Activated CD4-positive, CD25-positive, alpha-beta regulatory T cell (primary cell): ENCODE results near the gene CES1.
"Not testable (repeated sequence)": the region's sequence is repeated elsewhere in the genome, so short reads cannot be mapped to it uniquely, and the experiment has no call there.

Experiments
- DNase-seq, 4 experiments: peaks; one replicate each; lab custom pipeline; 2025; lab: John Stamatoyannopoulos, UW

Gene CES1

GRCh38 chr16:55832773-55833691 lies at the start of gene CES1:
Gene CES1 (minus strand): TSS chr16:55833096. CDS start chr16:55833055, 41 bp downstream.
- DNase-seq = no peak

- DNase-seq = no peak
Measured at GRCh38 chr16:55876854-55877253, 44.0 kb upstream of the CES1 start.

GRCh38 chr16:55875273-55875672 lies 42.4 kb upstream of the CES1 start, which contains the start of gene CES5A:
Gene CES5A (minus strand): TSS chr16:55875373. CDS start chr16:55875221, 152 bp downstream.
- DNase-seq = no peak

- no peak for DNase-seq
Measured at GRCh38 chr16:55873122-55873521, 40.2 kb upstream of the CES1 start.

- no peak for DNase-seq
Measured at GRCh38 chr16:55872130-55872529, 39.2 kb upstream of the CES1 start.

- no peak for DNase-seq
Measured at GRCh38 chr16:55871411-55872038, 38.6 kb upstream of the CES1 start.

- DNase-seq = no peak
Measured at GRCh38 chr16:55868980-55869379, 36.1 kb upstream of the CES1 start.

- no peak for DNase-seq
Measured at GRCh38 chr16:55868137-55868536, 35.2 kb upstream of the CES1 start.

GRCh38 chr16:55861288-55861687 lies 28.4 kb upstream of the CES1 start:
- no peak for DNase-seq

GRCh38 chr16:55857650-55858049 lies 24.8 kb upstream of the CES1 start:
- DNase-seq = not testable (repeated sequence)

- no peak for DNase-seq
Measured at GRCh38 chr16:55856950-55857349, 24.1 kb upstream of the CES1 start.

- DNase-seq = no peak
Measured at GRCh38 chr16:55853114-55853513, 20.2 kb upstream of the CES1 start.

GRCh38 chr16:55849536-55849935 lies 16.6 kb upstream of the CES1 start:
- DNase-seq = no peak

- no peak for DNase-seq
Measured at GRCh38 chr16:55846598-55847346, 13.9 kb upstream of the CES1 start.

- DNase-seq = no peak
Measured at GRCh38 chr16:55843105-55843395, 10.2 kb upstream of the CES1 start.

GRCh38 chr16:55842369-55843104 lies 9.6 kb upstream of the CES1 start:
- DNase-seq = no peak

GRCh38 chr16:55839115-55839514 lies 6.2 kb upstream of the CES1 start:
- no peak for DNase-seq

GRCh38 chr16:55836158-55836611 lies 3.3 kb upstream of the CES1 start:
- DNase-seq = no peak

- DNase-seq = no peak
Measured at GRCh38 chr16:55835581-55835980, 2.7 kb upstream of the CES1 start.

GRCh38 chr16:55835173-55835572 lies 2.3 kb upstream of the CES1 start:
- not testable (repeated sequence) for DNase-seq

GRCh38 chr16:55834049-55834448 lies 1.2 kb upstream of the CES1 start:
- no peak for DNase-seq

GRCh38 chr16:55832425-55832772 lies 497 bp downstream of the CES1 start:
- no peak for DNase-seq
